Embryonic facial prominence (tissue), 1 donor: ENCODE data around the gene WHAMM.
"Not testable (repeated sequence)": the region's sequence is repeated elsewhere in the genome, so short reads cannot be mapped to it uniquely, and the experiment has no call there.

Experiments used
- DNase-seq: peaks from one replicate; pipeline ENCODE4 v3.0.0-alpha.2; 2016; ENCODE audit errors: extremely low spot score

WHAMM gene, protein sequence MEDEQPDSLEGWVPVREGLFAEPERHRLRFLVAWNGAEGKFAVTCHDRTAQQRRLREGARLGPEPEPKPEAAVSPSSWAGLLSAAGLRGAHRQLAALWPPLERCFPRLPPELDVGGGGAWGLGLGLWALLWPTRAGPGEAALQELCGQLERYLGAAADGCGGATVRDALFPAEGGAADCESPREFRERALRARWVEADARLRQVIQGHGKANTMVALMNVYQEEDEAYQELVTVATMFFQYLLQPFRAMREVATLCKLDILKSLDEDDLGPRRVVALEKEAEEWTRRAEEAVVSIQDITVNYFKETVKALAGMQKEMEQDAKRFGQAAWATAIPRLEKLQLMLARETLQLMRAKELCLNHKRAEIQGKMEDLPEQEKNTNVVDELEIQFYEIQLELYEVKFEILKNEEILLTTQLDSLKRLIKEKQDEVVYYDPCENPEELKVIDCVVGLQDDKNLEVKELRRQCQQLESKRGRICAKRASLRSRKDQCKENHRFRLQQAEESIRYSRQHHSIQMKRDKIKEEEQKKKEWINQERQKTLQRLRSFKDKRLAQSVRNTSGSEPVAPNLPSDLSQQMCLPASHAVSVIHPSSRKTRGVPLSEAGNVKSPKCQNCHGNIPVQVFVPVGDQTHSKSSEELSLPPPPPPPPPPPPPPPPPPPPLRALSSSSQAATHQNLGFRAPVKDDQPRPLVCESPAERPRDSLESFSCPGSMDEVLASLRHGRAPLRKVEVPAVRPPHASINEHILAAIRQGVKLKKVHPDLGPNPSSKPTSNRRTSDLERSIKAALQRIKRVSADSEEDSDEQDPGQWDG

DNA sequence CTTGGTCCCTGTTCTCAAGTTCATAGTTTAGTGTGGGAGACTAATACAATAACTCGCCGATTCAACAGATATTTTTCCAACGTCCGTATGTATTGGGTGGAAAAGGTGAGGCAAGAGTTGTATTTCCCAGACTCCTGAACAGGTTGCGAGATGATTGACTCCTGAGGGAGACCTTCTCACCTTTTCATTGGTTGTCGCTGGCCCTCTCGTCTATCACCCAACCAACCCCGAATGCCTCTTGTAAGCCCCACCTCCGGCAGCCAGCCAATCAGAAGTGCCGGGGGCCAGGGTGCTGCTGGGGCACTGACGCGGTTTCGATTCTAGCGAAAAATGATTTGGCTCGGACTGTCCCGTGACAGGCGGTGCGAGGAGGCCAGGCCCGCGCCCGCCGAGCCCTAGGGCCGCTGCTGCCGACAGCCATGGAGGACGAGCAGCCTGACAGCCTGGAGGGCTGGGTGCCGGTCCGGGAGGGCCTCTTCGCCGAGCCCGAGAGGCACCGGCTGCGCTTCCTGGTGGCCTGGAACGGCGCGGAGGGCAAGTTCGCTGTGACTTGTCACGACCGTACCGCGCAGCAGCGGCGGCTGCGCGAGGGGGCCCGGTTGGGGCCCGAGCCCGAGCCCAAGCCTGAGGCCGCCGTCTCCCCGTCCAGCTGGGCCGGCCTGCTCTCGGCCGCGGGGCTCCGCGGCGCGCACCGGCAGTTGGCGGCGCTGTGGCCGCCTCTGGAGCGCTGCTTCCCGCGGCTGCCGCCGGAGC lies at the start of gene WHAMM:
TSS of gene WHAMM (plus strand) at position 321 of the 753 bp plus-strand sequence. CDS start at position 420, 99 bp downstream.
- DNase-seq: peak; percentile 93

- DNase-seq: no peak
These were observed 45.9 kb upstream of the WHAMM start for GRCh38 chr15:82763361-82764116.

GRCh38 chr15:82764117-82764490 lies 45.3 kb upstream of the WHAMM start:
- DNase-seq: no peak

GRCh38 chr15:82764740-82765139 lies 44.7 kb upstream of the WHAMM start:
- DNase-seq: no peak

DNA sequence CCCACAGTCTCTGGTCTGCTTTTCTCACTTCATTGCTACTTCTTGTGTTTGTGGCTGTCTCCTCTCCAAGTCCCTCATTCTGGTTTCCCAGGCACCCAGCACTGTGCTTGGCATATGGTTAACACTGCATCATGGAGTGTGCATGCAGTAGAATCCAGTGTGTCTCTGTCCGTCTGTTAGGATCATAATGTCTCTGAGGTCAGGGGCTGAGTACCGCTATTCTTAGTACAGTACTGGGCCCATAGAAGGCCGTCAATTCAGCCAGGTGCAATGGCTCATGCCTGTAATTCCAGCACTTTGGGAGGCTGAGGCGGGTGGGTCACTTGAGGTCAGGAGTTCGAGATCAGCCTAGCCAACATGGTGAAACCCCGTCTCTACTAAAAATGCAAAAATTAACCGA lies 43.2 kb upstream of the WHAMM start:
- DNase-seq: not testable (repeated sequence)

GRCh38 chr15:82767163-82767829 lies 42.1 kb upstream of the WHAMM start:
- no peak for DNase-seq

GRCh38 chr15:82768414-82769054 lies 40.9 kb upstream of the WHAMM start:
- DNase-seq: no peak

DNA sequence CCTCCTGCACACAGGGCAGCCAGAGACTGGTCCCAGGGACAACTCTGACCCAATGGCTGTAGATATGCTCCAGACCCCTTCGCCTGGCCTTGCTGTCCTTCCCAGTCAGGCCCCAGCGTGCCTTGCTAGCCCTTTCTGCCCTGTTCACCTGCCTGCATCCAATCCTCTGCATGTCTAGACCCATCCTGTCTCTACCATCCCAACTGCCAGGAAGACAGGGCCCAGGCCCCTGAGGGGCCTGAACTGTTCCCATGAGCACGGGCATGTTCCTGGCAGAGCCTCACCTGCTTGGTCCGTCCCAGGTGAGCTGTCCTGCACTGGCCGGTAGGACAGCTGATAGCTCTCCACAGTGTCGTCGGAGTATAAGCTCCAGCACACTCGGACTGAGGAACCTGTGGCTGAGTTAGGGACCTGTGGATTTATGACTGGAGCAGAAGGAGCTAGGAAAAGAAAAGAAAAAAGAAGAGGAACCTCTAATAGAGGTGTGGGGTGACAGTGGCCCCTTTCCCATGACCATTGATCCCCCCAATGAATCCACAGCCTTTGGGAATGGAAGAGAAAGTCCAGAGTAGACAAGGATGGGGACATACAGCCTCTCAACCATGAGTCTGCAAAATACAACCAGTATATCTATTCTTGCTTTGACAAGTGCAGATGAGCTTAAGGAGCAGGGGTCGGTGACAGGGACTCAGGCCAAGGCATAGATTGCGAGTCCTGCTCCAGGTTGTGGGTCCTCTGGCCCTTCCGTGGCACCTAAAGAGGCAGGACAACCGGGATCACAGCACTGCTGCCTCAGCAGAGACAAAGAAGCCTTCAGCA lies 37.4 kb upstream of the WHAMM start:
- DNase-seq: no peak

DNA sequence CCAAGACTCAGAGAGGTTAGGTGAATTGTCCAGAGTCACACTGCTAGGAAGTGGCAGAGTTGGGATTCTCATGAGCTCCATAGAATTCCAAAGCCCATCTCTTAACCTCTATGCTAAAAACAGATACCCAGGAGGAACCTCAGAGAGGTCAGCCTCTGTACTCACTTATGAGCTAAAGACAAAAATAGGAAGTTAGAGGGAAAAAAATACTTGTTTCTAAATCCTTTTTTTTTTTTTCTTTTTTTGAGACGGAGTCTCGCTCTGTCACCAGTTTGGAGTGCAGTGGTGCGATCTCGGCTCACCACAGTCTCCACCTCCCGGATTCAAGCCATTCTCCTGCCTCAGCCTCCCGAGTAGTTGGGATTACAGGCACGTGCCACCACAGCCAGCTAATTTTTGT lies 34.9 kb upstream of the WHAMM start:
- DNase-seq: no peak

- DNase-seq: no peak
These were observed 30.7 kb upstream of the WHAMM start for GRCh38 chr15:82778755-82779154.

DNA sequence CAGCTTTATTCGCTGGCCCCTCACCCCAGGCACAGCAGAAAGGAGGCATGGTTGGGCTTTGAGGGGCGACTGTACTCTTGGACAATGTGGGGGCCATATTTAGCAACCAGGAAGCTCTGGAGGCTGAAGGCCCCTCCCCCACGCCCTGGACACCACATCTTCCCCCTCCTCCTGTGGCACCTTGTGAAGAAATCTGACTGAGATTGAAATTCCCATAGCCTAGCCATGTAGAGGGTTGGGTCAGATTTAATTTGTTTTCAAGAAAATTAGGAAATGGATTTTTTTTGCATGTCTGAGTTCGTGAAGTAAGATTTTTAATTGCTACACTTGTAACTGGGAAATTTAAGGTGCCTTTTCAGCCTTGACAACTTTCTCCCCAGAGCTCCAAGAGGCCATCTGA lies 28.1 kb upstream of the WHAMM start:
- no peak for DNase-seq

DNA sequence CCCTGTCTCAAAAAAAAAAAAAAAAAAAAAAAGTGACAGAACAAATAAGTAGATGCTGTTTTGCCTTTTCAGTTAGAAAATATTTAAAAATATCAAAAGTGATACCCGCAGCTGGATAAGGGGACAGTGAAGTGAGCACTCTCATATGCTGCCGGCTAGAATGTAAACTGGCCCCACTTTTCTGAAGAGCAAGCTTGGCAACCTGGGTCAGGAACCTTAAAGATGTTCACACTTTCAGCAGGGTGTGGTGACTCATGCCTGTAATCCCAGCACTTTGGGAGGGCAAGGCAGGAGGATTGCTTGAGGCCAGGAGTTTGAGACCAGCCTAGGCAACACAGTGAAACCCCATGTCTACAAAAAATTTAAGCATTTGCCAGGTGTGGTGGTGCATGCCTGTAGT lies 20.9 kb upstream of the WHAMM start:
- DNase-seq: no peak

- DNase-seq: no peak
These were observed 19.9 kb upstream of the WHAMM start for GRCh38 chr15:82789491-82789890.

GRCh38 chr15:82790321-82790720 lies 19.1 kb upstream of the WHAMM start:
- DNase-seq: no peak

DNA sequence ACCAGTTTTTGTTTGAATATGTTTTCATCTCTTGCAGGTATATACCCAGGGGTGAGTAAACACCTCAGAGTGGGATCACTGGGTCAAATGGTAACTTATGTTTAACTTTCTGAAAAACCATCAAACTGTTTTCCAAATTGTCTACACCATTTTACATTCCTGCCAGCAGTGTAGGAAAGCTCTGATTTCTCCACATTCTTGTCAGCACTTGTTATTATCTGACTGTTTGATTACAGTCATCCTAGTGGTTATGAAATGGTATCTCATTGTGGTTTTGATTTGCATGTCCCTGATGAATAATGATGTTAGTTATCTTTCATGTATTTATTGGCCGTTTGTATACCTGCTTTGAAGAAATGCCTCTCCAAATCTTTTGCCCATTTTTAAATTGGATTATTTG lies 17.4 kb upstream of the WHAMM start:
- DNase-seq: no peak

GRCh38 chr15:82793737-82794136 lies 15.7 kb upstream of the WHAMM start:
- no peak for DNase-seq

DNA sequence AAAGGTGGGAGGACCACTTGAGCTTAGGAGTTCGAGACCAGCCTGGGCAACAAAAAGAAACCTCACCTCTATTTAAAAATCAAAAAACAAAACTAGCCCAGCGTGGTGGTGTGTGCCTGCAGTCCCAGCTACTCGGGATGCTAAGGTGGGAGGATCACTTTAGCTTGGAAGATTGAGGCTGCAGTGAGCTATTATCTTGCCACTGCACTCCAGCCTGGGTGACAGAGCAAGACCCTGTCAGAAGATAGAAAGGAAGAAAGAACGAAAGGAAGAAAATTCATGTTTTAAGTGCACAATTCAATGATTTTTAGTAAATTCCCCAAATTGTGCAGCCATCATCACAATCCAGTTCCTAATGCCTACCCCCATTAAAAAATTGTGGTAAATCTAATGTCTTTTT lies 11.3 kb upstream of the WHAMM start:
- no peak for DNase-seq

GRCh38 chr15:82798531-82799166 lies 10.8 kb upstream of the WHAMM start:
- no peak for DNase-seq

GRCh38 chr15:82799183-82799841 lies 10.1 kb upstream of the WHAMM start:
- DNase-seq: no peak
